HAP-1 (cell line): Measurements from ENCODE around the gene KIF25.

Source experiments
- DNase-seq, 2 experiments: peaks; one replicate each; pipeline ENCODE4 v3.0.0-alpha.2; 2016 to 2020; ENCODE audit warnings: low spot score in 2 of 2
- H3K27me3 ChIP-seq: fragments of 250-450 bp; sonication (Bioruptor Pico); 2 replicates; pipeline ENCODE4 v1.5.1; 2020; ENCODE audit warnings: low read depth, mild to moderate bottlenecking, moderate library complexity
- H3K36me3 ChIP-seq: fragments of 250-450 bp; sonication (Bioruptor Pico); replicated peaks from 2 replicates; pipeline ENCODE4 v1.5.1; 2020; ENCODE audit warnings: mild to moderate bottlenecking
- H3K4me1 ChIP-seq: fragments of 250-450 bp; sonication (Bioruptor Pico); 2 replicates; pipeline ENCODE4 v1.5.1; 2020; ENCODE audit warnings: mild to moderate bottlenecking
- H3K4me3 ChIP-seq: fragments of 250-450 bp; sonication (Bioruptor Pico); 2 replicates; pipeline ENCODE4 v1.5.1; 2020; ENCODE audit warnings: mild to moderate bottlenecking, moderate library complexity
- H3K9me3 ChIP-seq: fragments of 250-450 bp; sonication (Bioruptor Pico); 2 replicates; pipeline ENCODE4 v1.5.1; 2020; ENCODE audit warnings: mild to moderate bottlenecking, moderate library complexity
- in situ Hi-C: fragments of 300-500 bp; cut with MboI; formaldehyde crosslinking; loops from 3 replicates; pipeline ENCODE4 v1.14.3; 2020; ENCODE audit warnings: low sequenced_read_pairs, inconsistent platforms, mixed read lengths

Gene KIF25

DNA sequence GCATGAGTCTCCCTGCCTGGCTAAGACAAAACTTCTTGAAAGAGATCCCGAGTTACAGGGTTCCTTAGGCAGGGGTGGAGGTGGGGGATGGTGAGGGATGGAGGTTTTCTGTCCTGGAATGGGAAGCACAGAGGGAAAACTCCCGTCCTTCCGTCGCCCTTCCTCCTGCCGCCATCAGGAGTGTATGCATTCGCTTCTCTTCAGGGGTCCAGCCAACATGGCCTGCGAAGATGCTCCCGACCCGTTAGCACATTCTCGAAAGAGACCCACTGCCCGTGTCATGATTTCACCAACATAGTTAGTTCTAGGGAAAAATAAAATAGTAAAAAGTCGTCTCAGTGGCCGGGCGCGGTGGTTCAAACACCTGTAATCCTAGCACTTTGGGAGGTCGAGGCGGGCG is 37.1 kb downstream of the KIF25 start:
- Histone ChIP-seq H3K27me3 (no peaks in the 10 kb centered on the region), H3K9me3 (no peaks in the 10 kb centered on the region), H3K36me3 (no peaks in the 10 kb centered on the region), H3K4me1 (peaks cover 8% of the 10 kb centered on the region), H3K4me3 (no peak overlapping the region)
- DNase-seq, result no peak
- in situ Hi-C loops, result no loop called here

DNA sequence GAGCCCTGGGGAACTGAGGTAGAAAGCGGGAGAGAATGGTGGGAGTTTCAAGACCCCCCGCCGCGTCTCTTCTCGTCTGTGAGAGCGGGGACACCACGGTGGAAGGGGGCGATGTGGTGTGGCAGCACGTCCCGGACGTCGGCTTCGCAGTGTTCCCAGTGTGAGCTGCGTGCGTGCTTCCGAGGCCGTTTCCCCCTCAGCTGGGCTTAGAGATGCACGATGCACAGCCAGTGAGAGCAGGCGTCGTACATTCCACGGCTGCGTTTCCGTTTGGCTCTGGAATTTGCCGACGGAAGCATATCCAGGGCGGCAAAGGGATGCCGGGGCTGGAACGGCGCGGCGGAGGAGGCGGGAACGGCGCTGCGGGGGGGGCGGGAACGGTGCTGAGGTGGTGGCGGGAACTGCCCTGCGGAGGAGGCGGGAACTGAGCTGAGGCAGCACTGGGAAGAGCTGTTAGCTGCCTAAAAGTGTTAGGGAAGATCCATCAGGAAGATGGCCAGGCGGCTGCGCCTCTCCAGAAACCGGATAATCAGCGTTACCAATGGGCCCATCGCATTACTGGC is 37.7 kb downstream of the KIF25 start:
- in situ Hi-C loops, result no loop called here
- Histone ChIP-seq H3K36me3 (no peaks in the 10 kb centered on the region), H3K27me3 (no peaks in the 10 kb centered on the region), H3K4me3 (peak overlapping the region; percentile 26), H3K9me3 (no peaks in the 10 kb centered on the region), H3K4me1 (peaks cover 8% of the 10 kb centered on the region)
- DNase-seq, result peak; percentile 58 to 59

DNA sequence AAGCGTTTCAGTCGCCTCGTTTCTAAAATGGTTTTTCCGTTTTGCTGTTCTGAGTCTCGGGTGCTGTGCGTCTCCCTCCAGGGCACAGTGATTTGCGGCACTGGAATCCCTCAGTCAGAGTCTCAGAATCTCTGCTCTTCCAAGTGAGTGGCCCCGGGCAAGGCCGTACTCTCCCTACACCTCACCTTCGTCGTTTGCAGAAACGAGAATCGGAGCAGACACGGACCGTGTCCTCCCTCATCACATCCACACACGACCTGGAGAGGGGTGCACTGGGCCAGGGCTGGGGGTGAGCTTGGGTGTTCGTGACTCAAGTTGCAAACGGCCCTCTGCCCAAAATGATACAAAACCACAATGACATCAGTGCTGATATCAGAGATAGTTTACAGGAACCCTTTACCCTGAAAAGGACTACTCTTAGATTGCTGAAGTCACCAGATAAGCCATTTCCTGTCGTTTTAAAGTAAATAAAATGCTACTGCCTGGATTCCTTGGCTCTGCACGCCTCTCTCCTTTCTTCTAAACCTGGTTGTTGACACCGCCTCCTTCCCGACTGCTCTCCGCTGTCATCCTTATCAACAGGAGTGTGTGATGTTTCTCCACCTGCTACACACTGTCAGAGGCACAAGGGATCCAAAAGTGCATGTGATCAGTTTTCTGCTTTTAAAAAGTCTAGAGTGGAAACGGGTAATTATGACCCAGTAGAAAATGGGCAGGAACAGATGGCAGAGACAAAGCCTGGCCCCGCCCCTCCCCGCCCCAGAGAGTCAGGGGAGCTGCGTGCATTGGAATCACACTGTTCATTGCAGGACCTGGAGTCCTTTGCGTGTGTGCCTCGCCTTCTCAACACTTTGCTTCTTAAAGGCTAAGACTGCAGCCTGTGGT is 38.4 kb downstream of the KIF25 start:
- in situ Hi-C loops, result no loop called here
- Histone ChIP-seq H3K36me3 (no peaks in the 10 kb centered on the region), H3K4me3 (peak overlapping the region; percentile 26), H3K4me1 (peaks cover 8% of the 10 kb centered on the region), H3K9me3 (no peaks in the 10 kb centered on the region), H3K27me3 (no peaks in the 10 kb centered on the region)
- peak; percentile 14 to 72 for DNase-seq

DNA sequence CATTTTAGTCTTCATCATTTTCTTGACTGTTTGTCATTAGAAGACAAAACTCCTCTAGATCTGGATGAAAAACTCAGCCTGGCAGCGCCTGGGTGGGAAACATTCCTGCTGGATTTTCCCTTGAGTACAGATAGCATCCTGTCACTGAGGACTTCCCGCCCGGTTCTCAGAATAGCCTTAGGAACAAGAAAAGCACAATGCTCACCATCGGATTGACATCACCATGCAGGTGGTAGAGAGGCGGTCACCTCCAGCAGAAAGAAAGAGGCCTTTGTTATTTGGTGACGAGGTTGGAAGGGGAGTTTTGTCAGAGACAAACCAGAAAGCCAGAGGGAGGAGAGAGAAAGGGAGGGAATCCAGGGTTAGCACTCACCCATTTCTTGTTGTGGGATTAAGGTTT is 39.8 kb downstream of the KIF25 start:
- in situ Hi-C loops, result no loop called here
- H3K4me1 ChIP-seq, result peaks cover 14% of the 10 kb centered on the region
- DNase-seq, result no peak
- H3K27me3 ChIP-seq, result no peaks in the 10 kb centered on the region
- H3K9me3 ChIP-seq, result no peaks in the 10 kb centered on the region
- H3K4me3 ChIP-seq, result no peak overlapping the region
- no peaks in the 10 kb centered on the region for H3K36me3 ChIP-seq

DNA sequence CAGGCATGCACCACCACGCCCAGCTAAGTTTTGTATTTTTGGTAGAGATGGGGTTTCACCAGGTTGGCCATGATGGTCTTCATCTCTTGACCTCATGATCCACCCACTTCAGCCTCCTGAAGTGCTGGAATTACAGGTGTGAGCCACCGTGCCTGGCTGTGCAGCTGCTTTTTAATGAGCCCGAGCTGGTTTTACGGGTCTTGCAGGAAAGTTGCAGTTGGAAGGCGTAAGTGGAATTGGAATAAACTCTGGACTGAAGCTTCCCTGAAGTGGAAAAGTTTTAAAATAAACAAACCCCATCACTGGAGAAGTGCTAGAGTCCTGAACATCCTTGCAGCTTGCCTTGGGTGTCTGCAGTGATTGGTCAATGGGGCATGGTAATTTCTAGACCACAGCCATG is 40.4 kb downstream of the KIF25 start:
- Histone ChIP-seq H3K27me3 (no peaks in the 10 kb centered on the region), H3K4me1 (peaks cover 14% of the 10 kb centered on the region), H3K4me3 (no peak overlapping the region), H3K9me3 (no peaks in the 10 kb centered on the region), H3K36me3 (no peaks in the 10 kb centered on the region)
- DNase-seq, result no peak
- in situ Hi-C loops, result no loop called here

DNA sequence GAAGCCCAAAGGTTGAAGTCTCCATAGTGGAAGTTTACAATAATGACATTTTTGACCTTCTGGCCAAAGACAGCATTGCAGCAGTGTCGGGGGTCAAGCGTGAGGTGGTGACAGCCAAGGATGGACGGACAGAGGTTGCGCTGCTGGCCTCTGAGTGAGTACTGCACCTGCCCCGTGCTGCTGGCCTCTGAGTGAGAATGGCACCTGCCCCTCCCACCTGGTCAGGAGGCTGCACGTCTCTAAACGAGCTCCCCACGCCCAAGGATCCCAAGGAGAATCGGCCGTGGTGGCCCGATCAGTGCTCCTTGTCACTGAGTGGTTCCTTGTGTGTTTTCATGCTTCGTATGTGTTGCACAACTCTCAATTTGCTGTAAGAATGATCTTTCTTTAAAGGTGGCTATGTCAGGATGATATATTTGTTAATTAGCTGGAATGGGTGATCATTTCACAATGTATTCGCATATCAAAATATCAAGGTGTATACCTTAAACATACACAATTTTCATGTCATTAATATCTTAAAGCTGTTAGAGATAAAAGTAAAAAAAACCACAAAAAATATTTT is 41.2 kb downstream of the KIF25 start:
- Histone ChIP-seq H3K4me3 (no peak overlapping the region), H3K27me3 (no peaks in the 10 kb centered on the region), H3K4me1 (peaks cover 14% of the 10 kb centered on the region), H3K36me3 (no peaks in the 10 kb centered on the region), H3K9me3 (no peaks in the 10 kb centered on the region)
- DNase-seq, result no peak
- in situ Hi-C loops, result no loop called here

DNA sequence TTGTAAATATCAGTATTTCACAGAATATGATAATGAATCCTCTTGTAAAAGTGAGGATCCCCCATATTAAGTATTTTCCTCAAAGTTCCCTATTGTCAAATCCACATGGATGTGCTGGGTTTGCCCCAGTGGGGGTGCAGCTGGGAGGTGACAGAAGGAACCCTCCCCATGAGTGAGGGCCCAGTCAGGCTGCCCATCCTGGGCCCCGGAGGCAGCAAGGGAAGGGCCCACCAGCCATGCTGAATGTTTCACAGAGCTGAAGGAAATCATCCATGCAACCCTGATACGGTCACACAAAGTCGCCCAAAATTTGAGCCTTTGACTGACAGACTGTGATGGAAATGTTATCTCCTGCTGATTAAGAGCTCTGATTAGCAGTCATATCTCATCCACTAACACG is 41.8 kb downstream of the KIF25 start:
- Histone ChIP-seq H3K27me3 (no peaks in the 10 kb centered on the region), H3K9me3 (no peaks in the 10 kb centered on the region)
- in situ Hi-C loops, result no loop called here

DNA sequence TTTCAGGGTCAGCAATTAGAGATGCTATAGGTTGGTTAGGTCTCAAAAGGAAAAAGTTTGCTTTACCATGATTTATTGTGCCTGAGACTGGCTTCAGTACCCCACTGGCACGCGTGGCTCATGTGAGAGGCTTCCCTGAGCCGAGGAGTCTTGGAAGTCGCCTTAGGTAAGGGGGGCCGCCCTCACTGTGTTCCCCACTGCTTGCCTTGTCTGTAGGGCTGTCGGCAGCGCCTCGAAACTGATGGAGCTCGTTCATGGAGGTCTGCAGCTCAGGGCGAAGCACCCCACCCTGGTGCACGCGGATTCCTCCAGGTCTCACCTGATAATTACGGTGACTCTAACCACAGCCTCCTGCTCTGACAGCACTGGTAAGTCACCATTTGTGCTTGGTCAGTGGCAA is 42.4 kb downstream of the KIF25 start:
- Histone ChIP-seq H3K4me3 (no peak overlapping the region), H3K27me3 (no peaks in the 10 kb centered on the region), H3K9me3 (no peaks in the 10 kb centered on the region), H3K4me1 (peaks cover 14% of the 10 kb centered on the region), H3K36me3 (no peaks in the 10 kb centered on the region)
- DNase-seq, result no peak
- in situ Hi-C loops, result no loop called here

More for the DNA sequence above, 41.8 kb downstream of the KIF25 start:
- Histone ChIP-seq H3K36me3 (no peaks in the 10 kb centered on the region), H3K4me1 (peaks cover 14% of the 10 kb centered on the region), H3K4me3 (no peak overlapping the region)
- no peak for DNase-seq

DNA sequence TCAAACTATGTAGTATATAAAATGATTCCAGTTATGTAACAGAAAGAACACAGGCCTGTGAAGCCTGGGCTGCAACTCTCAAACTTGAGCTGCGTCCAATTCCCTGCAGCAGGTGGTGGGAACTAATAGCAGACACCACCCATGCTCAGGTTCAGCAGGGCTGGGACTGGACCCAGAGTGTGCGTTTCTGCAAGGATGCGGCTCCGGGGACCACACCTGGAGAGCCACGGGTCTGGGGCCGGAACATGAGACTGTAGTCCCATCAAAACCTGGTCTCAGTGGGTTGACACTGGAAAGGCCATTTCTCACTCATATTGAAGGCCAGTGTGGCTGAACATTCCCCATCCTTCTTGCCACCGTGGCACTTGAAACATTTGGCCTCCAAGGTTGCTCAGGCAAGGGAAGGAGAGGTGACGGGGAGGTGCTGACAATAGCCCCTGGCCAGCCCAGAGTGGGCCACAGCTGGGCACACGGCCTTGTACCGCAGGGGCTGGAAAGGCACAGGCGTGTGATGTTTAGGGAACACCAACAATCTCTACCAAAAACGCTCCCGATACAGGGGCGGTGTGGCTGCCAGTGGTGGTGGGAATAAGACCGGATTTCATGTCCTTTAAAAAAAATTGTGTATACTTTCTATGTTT is 43.5 kb downstream of the KIF25 start:
- Histone ChIP-seq H3K4me1 (peaks cover 8% of the 10 kb centered on the region), H3K4me3 (no peak overlapping the region), H3K9me3 (no peaks in the 10 kb centered on the region), H3K27me3 (no peaks in the 10 kb centered on the region), H3K36me3 (no peaks in the 10 kb centered on the region)
- no peak for DNase-seq
- in situ Hi-C loops, result no loop called here

DNA sequence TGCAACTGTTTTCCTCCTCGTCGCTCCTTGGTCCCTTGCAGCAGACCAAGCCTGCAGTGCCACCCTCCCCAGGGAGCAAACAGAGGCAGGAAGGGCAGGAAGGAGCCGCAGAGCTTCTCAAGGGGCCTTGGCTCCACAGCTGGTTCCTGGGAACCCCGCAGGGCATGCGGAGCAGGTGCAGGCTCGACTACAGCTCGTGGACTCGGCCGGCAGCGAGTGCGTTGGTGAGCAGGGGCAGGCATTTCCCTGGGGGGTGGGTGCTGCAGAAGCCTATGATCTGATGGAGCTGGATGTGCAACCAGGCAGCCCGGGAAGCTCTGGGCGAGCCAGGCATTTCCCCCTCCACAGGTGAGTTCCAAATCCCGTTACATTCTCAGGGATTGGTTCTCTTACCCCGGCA is 44.5 kb downstream of the KIF25 start:
- Histone ChIP-seq H3K36me3 (no peaks in the 10 kb centered on the region), H3K9me3 (no peaks in the 10 kb centered on the region), H3K4me3 (no peak overlapping the region), H3K4me1 (peaks cover 6% of the 10 kb centered on the region), H3K27me3 (no peaks in the 10 kb centered on the region)
- in situ Hi-C loops, result no loop called here
- peak in 1 of 2 experiments; percentile 52 for DNase-seq

DNA sequence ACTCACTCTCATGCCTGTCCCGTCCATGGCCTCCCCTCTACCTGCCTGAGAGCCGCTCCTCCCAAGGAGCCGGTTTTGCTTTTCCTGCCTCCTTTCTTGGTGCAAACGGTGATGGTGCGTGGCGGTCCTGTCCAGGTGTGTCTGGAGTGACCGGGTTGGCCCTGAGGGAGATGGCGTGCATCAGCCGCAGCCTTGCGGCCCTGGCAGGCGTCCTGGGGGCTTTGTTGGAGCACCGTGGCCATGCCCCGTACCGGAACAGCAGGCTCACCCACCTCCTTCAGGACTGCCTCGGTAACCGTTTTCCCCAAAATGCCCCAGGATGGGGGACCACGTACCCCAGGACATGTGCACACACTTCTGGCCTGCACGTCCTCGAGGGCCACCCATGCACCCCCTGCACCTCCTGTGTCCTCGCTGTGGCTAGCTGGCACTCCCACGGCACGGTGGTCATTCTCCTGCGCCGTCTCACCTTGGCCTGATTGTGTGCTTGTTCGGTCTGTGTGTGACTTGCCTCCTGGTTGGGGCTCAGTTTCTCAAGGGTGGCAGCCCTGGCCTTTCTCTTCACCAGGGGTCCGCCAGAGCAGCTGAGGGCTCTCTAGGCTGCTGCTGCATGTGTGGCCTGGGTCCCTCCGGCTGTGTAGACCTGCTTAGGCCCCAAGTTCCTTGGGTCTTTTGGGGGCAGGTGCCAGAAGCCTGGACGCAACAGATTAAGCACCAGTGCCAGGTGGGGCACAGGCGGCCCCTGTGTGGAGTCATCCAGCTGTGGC is 45.1 kb downstream of the KIF25 start:
- Histone ChIP-seq H3K27me3 (no peaks in the 10 kb centered on the region), H3K36me3 (no peaks in the 10 kb centered on the region), H3K4me3 (no peak overlapping the region), H3K4me1 (peaks cover 6% of the 10 kb centered on the region), H3K9me3 (no peaks in the 10 kb centered on the region)
- no peak for DNase-seq
- in situ Hi-C loops, result no loop called here

DNA sequence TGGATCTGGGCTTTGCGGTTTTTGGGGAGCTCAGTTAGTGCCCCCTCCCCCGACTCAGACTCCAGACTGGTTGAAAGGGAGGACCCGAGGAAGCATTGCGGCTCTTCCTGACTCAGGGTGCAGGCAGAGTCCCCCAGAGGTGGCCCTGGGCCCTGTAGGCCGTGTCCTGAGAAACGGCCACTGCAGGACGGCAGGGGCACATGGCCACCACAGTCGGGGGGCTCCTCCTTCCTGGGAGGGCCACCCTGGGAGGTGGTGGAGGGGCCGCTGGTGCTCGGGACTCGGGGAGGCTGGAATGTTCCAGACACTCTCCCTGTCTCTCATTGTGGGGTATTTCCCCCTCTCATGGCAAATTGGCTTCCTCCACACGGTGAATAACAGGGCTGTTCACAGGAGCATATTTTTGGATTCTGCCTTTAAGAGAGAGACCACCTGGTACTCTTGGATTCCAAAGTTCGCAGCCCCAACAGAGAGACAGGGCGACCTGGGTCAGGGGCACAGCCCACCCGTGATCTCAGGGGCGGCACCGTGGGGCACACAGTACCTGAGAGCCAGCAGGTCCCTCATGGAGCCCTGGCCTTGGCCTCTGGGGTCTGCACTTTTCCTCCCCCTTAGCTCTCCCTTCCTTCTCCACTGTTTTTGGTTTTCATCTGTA is 45.8 kb downstream of the KIF25 start:
- DNase-seq, result no peak
- in situ Hi-C loops, result no loop called here
- H3K27me3 ChIP-seq, result no peaks in the 10 kb centered on the region
- H3K36me3 ChIP-seq, result no peaks in the 10 kb centered on the region
- peaks cover 6% of the 10 kb centered on the region for H3K4me1 ChIP-seq
- no peaks in the 10 kb centered on the region for H3K9me3 ChIP-seq
- no peak overlapping the region for H3K4me3 ChIP-seq

DNA sequence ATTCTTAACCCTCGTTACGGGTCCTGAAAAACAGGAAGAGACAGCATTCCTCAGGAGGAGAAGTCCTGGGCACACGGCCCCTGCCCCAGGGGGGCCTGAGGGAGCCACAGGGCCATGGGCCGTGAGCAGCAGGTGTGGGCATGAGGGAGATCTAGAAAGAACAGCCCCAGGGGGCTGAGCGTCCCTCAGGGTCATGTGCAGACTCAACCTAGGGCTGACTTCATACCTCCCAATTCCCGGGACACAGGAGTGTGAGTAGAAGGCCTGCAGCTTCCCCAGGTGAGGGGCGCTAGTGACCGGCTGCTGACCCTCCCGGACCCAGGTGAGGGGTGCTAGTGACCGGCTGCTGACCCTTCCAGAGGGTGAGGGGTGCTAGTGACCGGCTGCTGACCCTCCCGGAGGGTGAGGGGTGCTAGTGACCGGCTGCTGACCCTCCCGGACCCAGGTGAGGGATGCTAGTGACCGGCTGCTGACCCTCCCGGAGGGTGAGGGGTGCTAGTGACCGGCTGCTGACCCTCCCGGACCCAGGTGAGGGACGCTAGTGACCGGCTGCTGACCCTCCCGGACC is 46.5 kb downstream of the KIF25 start:
- H3K27me3 ChIP-seq, result no peaks in the 10 kb centered on the region
- no peak overlapping the region for H3K4me3 ChIP-seq
- H3K9me3 ChIP-seq, result no peaks in the 10 kb centered on the region
- in situ Hi-C loops, result no loop called here
- H3K4me1 ChIP-seq, result peaks cover 6% of the 10 kb centered on the region
- H3K36me3 ChIP-seq, result no peaks in the 10 kb centered on the region
- no peak for DNase-seq
